Measurements from ENCODE around the gene OPRL1.

The OPRL1 gene

GRCh38 chr20:64036346-64037198 is 43.3 kb upstream of the OPRL1 start:
- ChIA-PET CTCF (interaction anchor here (0.7 to 2.1 kb wide), 5 partner anchors 16 to 188 kb away, joined by 3 to 6 read pairs (median 4); partner anchors contain the start of gene PRPF6), POLR2A (no interaction called here)
- H3K4me1 ChIP-seq (ENCODE audit: control insufficient read depth, insufficient read depth, low read length) = peaks cover 7% of the 10 kb centered on the region; the same call in 1 of the 2 replicates
- no peaks in the 10 kb centered on the region for H3K9me3 ChIP-seq (ENCODE audit: control insufficient read depth, insufficient read depth, low read depth, low read length)
- H3K27ac ChIP-seq (ENCODE audit: extremely low read depth, low read depth, low read length) = no peak overlapping the region
- H3K4me3 ChIP-seq (ENCODE audit: low read depth, low read length) = no peak overlapping the region
- H3K36me3 ChIP-seq (ENCODE audit: control insufficient read depth in 2 of 2, insufficient read depth in 1 of 2, low read length in 2 of 2) = peaks cover 0 to 36% of the 10 kb centered on the region in 2 experiments; a peak in 2 of 3 replicates
- TF ChIP-seq ZIC2 (tag by site-specific recombination; IDR thresholded peaks at IDR 0.05) (0 out of 2 replicates have a peak, but pooled peaks have one; percentile 16), ZNF214 (tag by site-specific recombination; IDR thresholded peaks at IDR 0.05; ENCODE audit: borderline replicate concordance) (no peak), ZNF341 (tag by site-specific recombination; IDR thresholded peaks at IDR 0.05; ENCODE audit: low read depth) (peak; percentile 13; the same call in 1 of the 2 replicates)

GRCh38 chr20:64037199-64037497 is 42.7 kb upstream of the OPRL1 start:
- peaks cover 0 to 30% of the 10 kb centered on the region in 2 experiments; a peak in 2 of 3 replicates for H3K36me3 ChIP-seq (ENCODE audit: control insufficient read depth in 2 of 2, insufficient read depth in 1 of 2, low read length in 2 of 2)
- H3K27ac ChIP-seq (ENCODE audit: extremely low read depth, low read depth, low read length) = no peak overlapping the region
- H3K4me3 ChIP-seq (ENCODE audit: low read depth, low read length) = no peak overlapping the region
- ChIA-PET CTCF (interaction anchor here (0.7 to 2.1 kb wide), 4 partner anchors 18 to 187 kb away, joined by 3 to 6 read pairs (median 4); partner anchors contain the start of gene PRPF6), POLR2A (no interaction called here)
- peaks cover 7% of the 10 kb centered on the region; the same call in 1 of the 2 replicates for H3K4me1 ChIP-seq (ENCODE audit: control insufficient read depth, insufficient read depth, low read length)
- no peak for TF ChIP-seq ZNF624 (tag by site-specific recombination; IDR thresholded peaks at IDR 0.05)
- TF ChIP-seq ZNF19 (tag by site-specific recombination; IDR thresholded peaks at IDR 0.05; ENCODE audit: low read depth) = no peak
- TF ChIP-seq GFI1B (tag by site-specific recombination; IDR thresholded peaks at IDR 0.05) = no peak
- TF ChIP-seq MYNN (tag by site-specific recombination; IDR thresholded peaks at IDR 0.05; ENCODE audit: borderline replicate concordance) = no peak
- no peak for TF ChIP-seq ZFP3 (tag by site-specific recombination; IDR thresholded peaks at IDR 0.05; ENCODE audit: low read depth)
- no peak for TF ChIP-seq ZXDB (tag by site-specific recombination; IDR thresholded peaks at IDR 0.05)
- no peak for TF ChIP-seq ZNF488 (tag by site-specific recombination; IDR thresholded peaks at IDR 0.05)
- TF ChIP-seq ZNF366 (tag by site-specific recombination; conservative IDR thresholded peaks at IDR 0.05) = no peak
- TF ChIP-seq SCRT1 (tag by site-specific recombination; IDR thresholded peaks at IDR 0.05; ENCODE audit: borderline replicate concordance) = no peak
- no peak for TF ChIP-seq PRDM2 (tag by site-specific recombination; IDR thresholded peaks at IDR 0.05; ENCODE audit: borderline replicate concordance)
- TF ChIP-seq ZNF626 (tag by site-specific recombination; IDR thresholded peaks at IDR 0.05) = no peak
- no peak for TF ChIP-seq KLF7 (tag by site-specific recombination; IDR thresholded peaks at IDR 0.05; ENCODE audit: borderline replicate concordance)
- no peak for TF ChIP-seq ZNF311 (tag by site-specific recombination; IDR thresholded peaks at IDR 0.05; ENCODE audit: borderline replicate concordance)
- TF ChIP-seq ZNF510 (tag by site-specific recombination; IDR thresholded peaks at IDR 0.05; ENCODE audit: insufficient replicate concordance) = no peak
- TF ChIP-seq ZNF785 (tag by site-specific recombination; IDR thresholded peaks at IDR 0.05) = no peak
- TF ChIP-seq ZNF704 (tag by site-specific recombination; IDR thresholded peaks at IDR 0.05) = no peak
- TF ChIP-seq ZBTB10 (tag by site-specific recombination; IDR thresholded peaks at IDR 0.05) = no peak
- no peaks in the 10 kb centered on the region for H3K9me3 ChIP-seq (ENCODE audit: control insufficient read depth, insufficient read depth, low read depth, low read length)

Measured in HEK293 (cell line).